K562 (cell line): Measurements from ENCODE around the gene HPS3. TPM values are rescaled to one million over a fixed set of nuclear protein-coding genes. Genes with fewer than 3 reads are reported as not detected.

Source experiments
- CHD2 ChIP-seq: IDR thresholded peaks from 2 replicates; pipeline ENCODE4 v1.6.1; 2011; ENCODE audit warnings: low read depth, low read length
- COPS2 ChIP-seq: fragments of 450-650 bp; conservative IDR thresholded peaks from 2 replicates; pipeline ENCODE4 v1.6.1; 2016; ENCODE audit warnings: mild to moderate bottlenecking, moderate library complexity
- CTCFL ChIP-seq: IDR thresholded peaks from 2 replicates; pipeline ENCODE4 v1.6.1; 2011; ENCODE audit warnings: borderline replicate concordance, low read depth, mild to moderate bottlenecking, moderate library complexity, low read length; ENCODE audit not compliant: insufficient read depth, poor library complexity, severe bottlenecking
- DEAF1 ChIP-seq: fragments of 450-650 bp; formaldehyde crosslinking; IDR thresholded peaks from 2 replicates; pipeline ENCODE4 v1.4.0; 2020; ENCODE audit warnings: mild to moderate bottlenecking, moderate library complexity
- IFI16 ChIP-seq: fragments of 250-450 bp; sonication (Bioruptor Pico); IDR thresholded peaks from 2 replicates; pipeline ENCODE4 v2.1.2; 2022; ENCODE audit warnings: mild to moderate bottlenecking, inconsistent platforms
- KLF13 ChIP-seq: fragments of 450-650 bp; IDR thresholded peaks from 2 replicates; pipeline ENCODE4 v1.6.1; 2016; ENCODE audit warnings: missing genetic modification characterization, low read depth, mild to moderate bottlenecking, missing compliant biosample characterization, moderate library complexity, borderline replicate concordance
- MXI1 ChIP-seq: IDR thresholded peaks from 2 replicates; pipeline ENCODE4 v1.6.1; 2011; ENCODE audit warnings: low read depth, mild to moderate bottlenecking, improper control_type of control experiment, low read length
- MYC ChIP-seq, 2 experiments: fragments of 250-450 bp in 1 of 2; sonication (Bioruptor Pico) in 1 of 2; IDR thresholded peaks; 2 replicates each; pipeline versions ENCODE4 v1.5.1 to v1.6.1; 2012 to 2021; ENCODE audit warnings: low read depth in 2 of 2, borderline replicate concordance in 1 of 2, improper control_type of control experiment in 1 of 2, low read length in 1 of 2, mild to moderate bottlenecking in 1 of 2, moderate library complexity in 1 of 2
- NCOA6 ChIP-seq: fragments of 450-650 bp; IDR thresholded peaks from 2 replicates; pipeline ENCODE4 v1.6.1; 2017; ENCODE audit warnings: mild to moderate bottlenecking
- NFIX ChIP-seq: fragments of 250-450 bp; sonication (Bioruptor Pico); IDR thresholded peaks from 2 replicates; pipeline ENCODE4 v1.4.0; 2020; ENCODE audit warnings: low read depth, mild to moderate bottlenecking, moderate library complexity
- PHB2 ChIP-seq: fragments of 450-650 bp; IDR thresholded peaks from 2 replicates; pipeline ENCODE4 v1.6.1; 2017; ENCODE audit warnings: low read depth
- RBBP5 ChIP-seq: fragments of 200-600 bp; sonication (generic); IDR thresholded peaks from 2 replicates; pipeline ENCODE4 v1.6.1; 2012; ENCODE audit warnings: borderline replicate concordance, mild to moderate bottlenecking, low read length, control low read depth, inconsistent platforms; ENCODE audit not compliant: insufficient read depth, poor library complexity, severe bottlenecking
- RHOXF2B ChIP-seq: fragments of 250-450 bp; sonication (Bioruptor Pico); conservative IDR thresholded peaks from 2 replicates; pipeline ENCODE4 v1.5.1; 2021
- SAFB ChIP-seq: fragments of 200-400 bp; formaldehyde crosslinking; IDR thresholded peaks from 2 replicates; pipeline ENCODE4 v1.6.1; 2017; ENCODE audit warnings: low read depth, low read length, borderline replicate concordance
- TSHZ1 ChIP-seq: fragments of 250-450 bp; sonication (Bioruptor Pico); IDR thresholded peaks from 2 replicates; pipeline ENCODE4 v1.4.0; 2020; ENCODE audit warnings: mild to moderate bottlenecking, moderate library complexity
- ZNF197 ChIP-seq: fragments of 200-800 bp; sonication (Bioruptor generic); IDR thresholded peaks from 2 replicates; pipeline ENCODE4 v1.6.1; 2016; ENCODE audit warnings: low read depth, missing genetic modification characterization, missing compliant biosample characterization
- ZNF3 ChIP-seq: fragments of 250-450 bp; sonication (Bioruptor Pico); IDR thresholded peaks from 2 replicates; pipeline ENCODE4 v1.5.0; 2021; ENCODE audit warnings: mild to moderate bottlenecking, moderate library complexity
- ZNF507 ChIP-seq: conservative IDR thresholded peaks from 2 replicates; pipeline ENCODE4 v1.6.1; 2017; ENCODE audit warnings: missing genetic modification characterization, missing compliant biosample characterization
- ZNF57 ChIP-seq: fragments of 450-650 bp; formaldehyde crosslinking; IDR thresholded peaks from 2 replicates; pipeline ENCODE4 v1.4.0; 2020; ENCODE audit warnings: mild to moderate bottlenecking, moderate library complexity
- ZNF696 ChIP-seq: fragments of 250-450 bp; sonication (Bioruptor Pico); conservative IDR thresholded peaks from 2 replicates; pipeline ENCODE4 v1.4.0; 2020; ENCODE audit warnings: mild to moderate bottlenecking, moderate library complexity
- ZSCAN32 ChIP-seq: fragments of 450-650 bp; formaldehyde crosslinking; IDR thresholded peaks from 2 replicates; pipeline ENCODE4 v1.4.0; 2020; ENCODE audit warnings: mild to moderate bottlenecking, moderate library complexity
- polyA plus RNA-seq, 8 experiments: library from polyadenylated mRNA; depleted of rRNA in 4 of 8; stranded (reverse) in 5 of 8; unstranded in 3 of 8; fragments of >200 nt; fragmentation: Nextera tagmentation in 2 of 8; fragmentation: Illumina TruSeq in 1 of 8; extraction: Ambion mirVana in 2 of 8; extraction: Trizol in 1 of 8; gene quantifications; 2 replicates each; pipeline versions ENCODE4 v1.2.1 to v1.2.3, GENCODE V29; 2011 to 2014; ENCODE audit warnings: inconsistent platforms in 1 of 8, missing spikeins in 1 of 8
- total RNA-seq, 7 experiments: library from RNA; depleted of rRNA in 6 of 7; stranded (reverse); fragments of >200 nt in 6 of 7; fragmentation: Illumina TruSeq in 2 of 7; extraction: Trizol in 2 of 7; gene quantifications; 2 replicates each; pipeline versions ENCODE4 v1.2.1 to v1.2.3, GENCODE V29; 2011 to 2021; ENCODE audit warnings: low replicate concordance in 1 of 7

The HPS3 gene
- total and polyA plus RNA-seq, 9 of the 15 experiments (the other 6 are each of a cell fraction or from before 2014, with no cell fraction given): 1.2 to 11.3 (median 7.6) TPM

GRCh38 chr3:149180057-149180573 lies 50.7 kb downstream of the HPS3 start (continued):
- TF ChIP-seq ZNF696 (CRISPR knock-in tag): no peak
- TF ChIP-seq ZSCAN32 (CRISPR knock-in tag): no peak
- no peak for TF ChIP-seq IFI16 (CRISPR knock-in tag)
- TF ChIP-seq NFIX (CRISPR knock-in tag): no peak
- TF ChIP-seq NCOA6: no peak
- no peak for TF ChIP-seq CHD2
- TF ChIP-seq SAFB: no peak
- TF ChIP-seq ZNF197: no peak
- TF ChIP-seq MYC (IDR thresholded peaks at IDR 0.05; ENCODE audit: low read depth, low read length): peak; percentile 70
- no peak for TF ChIP-seq MYC (CRISPR knock-in tag; IDR thresholded peaks at IDR 0.05; ENCODE audit: borderline replicate concordance, low read depth)
- 0 out of 2 replicates have a peak, but pooled peaks have one; percentile 26 for TF ChIP-seq ZNF57 (CRISPR knock-in tag)
- TF ChIP-seq COPS2: no peak
- TF ChIP-seq DEAF1: no peak
- TF ChIP-seq RBBP5: no peak
- TF ChIP-seq KLF13: peak; percentile 30; the same call in 1 of the 2 replicates
- no peak for TF ChIP-seq TSHZ1
- TF ChIP-seq MXI1: no peak
- TF ChIP-seq RHOXF2B (CRISPR knock-in tag): no peak
- TF ChIP-seq CTCFL: no peak
- no peak for TF ChIP-seq ZNF3 (CRISPR knock-in tag)
- TF ChIP-seq ZNF507 (tag): no peak
- no peak for TF ChIP-seq PHB2
